Activated CD4-positive, alpha-beta T cell treated with anti-CD3 and anti-CD28 coated beads for 48 hours (primary cell): ENCODE results near the gene CASP5.
"Not testable (repeated sequence)": the region's sequence is repeated elsewhere in the genome, so short reads cannot be mapped to it uniquely, and the experiment has no call there.

ENCODE experiments used
- DNase-seq: peaks from one replicate; pipeline ENCODE4 v3.0.0-alpha.2; 2020

Gene CASP5

DNA sequence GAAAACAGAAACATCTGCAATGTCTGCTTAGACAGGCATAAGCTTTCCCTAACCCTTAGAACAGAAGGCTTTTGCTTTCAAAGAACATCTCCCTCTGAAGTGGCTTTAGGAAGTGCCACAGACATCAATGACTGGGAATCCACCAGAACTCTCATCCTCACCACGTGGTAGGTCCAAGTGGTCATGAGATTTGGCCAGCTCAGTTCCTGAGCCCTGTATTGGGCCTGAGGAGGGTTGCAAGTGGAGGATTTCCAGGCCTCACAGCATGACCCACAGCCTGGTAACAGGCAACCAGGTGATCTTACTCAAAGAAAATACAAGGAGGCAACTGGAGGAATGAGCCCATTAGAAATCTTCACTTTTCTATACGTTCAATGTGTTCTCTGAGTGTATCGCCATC is 10.4 kb upstream of the CASP5 start:
- DNase-seq, result no peak

DNA sequence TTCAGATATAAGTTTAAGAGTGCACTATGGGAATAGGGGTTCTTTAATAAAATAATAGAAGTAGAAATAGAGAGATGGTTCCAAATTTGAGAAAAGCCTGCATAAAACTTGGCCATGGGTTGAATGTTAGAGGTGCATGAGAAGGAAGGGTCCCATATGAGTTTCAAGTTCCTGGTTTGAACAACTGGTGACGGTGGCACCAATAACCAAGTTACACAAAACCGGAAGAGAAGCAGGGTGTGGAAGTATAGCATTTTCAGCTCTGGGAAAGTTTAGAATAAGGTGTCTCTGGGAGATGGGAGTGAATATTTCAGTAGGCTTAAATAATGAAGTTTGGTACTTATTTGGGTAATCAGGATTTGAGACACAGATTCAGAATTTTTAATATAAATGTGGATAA is 9.5 kb upstream of the CASP5 start:
- no peak for DNase-seq

DNA sequence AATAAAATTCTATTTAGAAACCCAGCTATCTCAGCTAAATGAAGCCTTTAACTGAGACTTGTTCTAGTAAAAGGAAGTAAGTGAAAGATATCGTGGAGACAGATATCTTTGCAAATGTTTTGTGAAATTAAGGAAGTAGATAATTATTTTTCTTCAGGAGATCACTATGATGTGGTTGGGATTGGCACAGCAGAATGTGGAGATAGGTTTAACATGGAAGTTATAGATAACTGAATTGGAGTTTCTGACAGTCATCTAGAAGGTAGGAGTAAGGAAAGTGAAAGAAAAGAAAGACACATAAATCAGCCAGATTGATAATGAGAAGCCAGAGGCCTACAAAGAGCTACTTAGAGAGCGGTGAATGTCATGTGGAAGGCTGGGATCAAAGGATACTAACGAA is 4.7 kb upstream of the CASP5 start:
- no peak for DNase-seq

DNA sequence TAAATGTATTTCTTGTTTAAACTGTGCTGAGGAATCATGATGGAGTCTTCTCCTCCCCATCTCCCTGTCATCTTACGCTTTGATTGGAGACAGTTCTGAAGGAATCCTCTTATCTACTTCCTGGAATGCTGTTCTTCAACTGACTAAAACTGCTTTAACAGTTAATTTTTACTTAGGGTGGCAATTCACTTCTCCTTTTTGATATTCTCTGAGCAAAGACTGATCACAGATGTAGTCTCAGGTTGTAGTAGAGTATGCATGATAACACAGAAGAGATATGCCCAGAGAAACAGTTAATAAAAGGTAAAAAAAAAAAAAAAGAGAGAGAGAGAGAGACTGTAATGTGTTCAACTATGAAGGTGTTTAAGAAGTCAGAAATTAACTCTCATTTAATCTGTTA is 1.4 kb upstream of the CASP5 start:
- DNase-seq, result no peak

DNA sequence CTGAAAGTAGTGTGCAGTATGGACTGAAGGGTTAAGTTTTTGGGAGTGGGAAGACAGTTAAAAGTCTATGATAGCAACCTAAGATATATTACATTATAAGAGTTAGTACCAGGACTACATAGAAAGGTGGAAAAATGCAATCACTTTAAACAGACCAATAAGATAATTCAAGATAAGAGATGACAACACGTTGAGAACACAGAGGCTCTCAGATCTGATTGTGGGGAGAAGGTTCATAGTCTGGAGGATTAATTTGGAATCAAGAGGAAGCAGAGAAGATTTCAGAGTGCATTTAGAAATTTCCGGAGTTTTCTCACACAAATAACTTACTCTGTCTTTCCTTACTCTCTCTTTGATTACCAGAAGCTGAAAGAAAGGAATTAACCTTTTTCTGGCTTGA is 441 bp downstream of the CASP5 start:
- DNase-seq, result no peak

DNA sequence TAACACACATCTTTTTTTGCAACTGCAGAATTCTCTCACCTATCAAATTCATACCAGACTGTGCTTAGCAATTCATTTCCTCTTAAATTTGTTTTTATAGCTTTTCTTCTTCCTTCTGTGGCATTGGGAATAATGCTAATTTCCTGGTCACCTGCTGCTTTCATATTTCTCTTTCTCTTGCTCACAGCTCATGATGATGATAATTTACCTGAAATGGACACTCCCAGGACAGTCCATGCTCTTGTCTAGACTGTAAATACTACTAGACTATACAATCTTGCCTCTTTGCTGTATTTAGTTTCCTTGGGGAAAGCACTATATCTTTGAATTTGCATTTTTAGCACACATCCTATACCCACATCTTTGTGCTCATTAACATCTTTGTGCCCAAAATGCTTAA is 15.5 kb downstream of the CASP5 start:
- no peak for DNase-seq

DNA sequence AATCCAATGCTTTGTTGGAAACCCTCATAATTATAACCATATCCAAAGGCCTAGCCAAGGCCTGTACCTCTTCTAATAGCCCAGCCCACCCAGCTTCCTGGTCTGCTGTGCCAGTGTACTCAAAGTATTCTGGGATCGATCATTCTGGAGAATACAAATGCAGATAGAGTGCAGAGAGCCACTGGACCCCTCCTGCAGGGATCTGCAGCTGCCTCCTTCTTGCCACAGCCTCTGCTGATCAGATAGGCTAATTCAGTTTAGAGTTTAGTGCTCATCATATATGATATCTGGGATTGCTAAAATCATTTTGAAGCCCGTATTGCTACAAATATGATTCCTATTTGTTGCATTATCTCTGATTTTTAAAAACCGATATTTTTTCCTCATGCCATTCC is 17.5 kb downstream of the CASP5 start:
- no peak for DNase-seq

DNA sequence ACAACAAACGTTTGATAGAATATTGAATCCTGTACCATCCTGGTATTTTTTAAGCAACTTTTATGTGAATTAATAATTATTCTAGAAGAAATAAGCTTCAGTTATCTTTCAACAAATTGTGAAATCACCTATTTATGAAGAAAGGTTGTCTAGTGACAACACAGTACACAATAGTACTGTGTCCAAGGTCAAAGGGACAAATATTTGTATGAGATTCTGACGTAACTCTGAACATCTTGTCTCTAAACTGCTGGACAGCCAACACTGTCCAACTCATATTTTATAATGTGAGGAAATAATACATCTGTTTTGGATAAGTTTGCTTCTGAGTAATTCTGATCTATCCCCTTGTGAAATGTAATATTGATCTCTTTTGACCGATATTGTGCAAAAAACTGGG is 18.9 kb downstream of the CASP5 start:
- no peak for DNase-seq

DNA sequence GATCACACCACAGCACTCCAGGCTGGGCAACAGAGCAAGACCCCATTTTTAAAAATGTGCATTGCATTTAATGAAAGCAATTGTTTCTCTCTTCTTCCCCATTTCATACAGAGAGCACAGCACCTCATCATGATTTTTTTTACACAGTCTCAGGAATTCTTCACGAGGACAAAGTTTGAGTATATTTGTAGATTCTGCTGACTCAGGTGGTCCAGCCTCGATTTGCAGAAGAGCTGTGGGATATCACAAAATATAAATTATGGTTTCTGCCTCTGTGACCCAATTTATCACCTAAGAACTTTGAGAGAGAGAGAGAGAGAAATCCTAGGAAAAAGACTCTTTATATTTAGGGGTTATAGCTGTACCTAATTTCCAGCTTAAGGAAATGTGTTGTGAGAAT is 19.8 kb downstream of the CASP5 start:
- DNase-seq, result no peak

DNA sequence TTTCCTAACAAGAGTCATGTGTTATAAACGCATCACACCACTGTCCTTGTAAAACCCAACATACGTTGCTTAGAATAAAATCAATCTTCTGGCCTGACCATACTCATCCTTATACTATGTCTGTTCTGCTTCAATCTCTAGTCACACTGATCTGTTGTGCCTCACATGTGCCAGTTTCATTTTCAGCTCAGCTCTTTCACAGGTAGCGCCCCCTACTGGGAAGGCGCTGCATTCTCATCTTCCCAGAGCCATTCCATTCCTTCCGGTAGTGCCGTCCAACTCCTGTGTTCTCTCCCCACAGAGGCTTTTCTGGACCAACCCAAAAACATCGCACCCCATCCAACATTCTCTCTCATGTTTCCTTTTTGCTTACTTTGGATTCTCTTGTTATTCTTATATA is 22.2 kb downstream of the CASP5 start:
- peak; percentile 68 for DNase-seq

DNA sequence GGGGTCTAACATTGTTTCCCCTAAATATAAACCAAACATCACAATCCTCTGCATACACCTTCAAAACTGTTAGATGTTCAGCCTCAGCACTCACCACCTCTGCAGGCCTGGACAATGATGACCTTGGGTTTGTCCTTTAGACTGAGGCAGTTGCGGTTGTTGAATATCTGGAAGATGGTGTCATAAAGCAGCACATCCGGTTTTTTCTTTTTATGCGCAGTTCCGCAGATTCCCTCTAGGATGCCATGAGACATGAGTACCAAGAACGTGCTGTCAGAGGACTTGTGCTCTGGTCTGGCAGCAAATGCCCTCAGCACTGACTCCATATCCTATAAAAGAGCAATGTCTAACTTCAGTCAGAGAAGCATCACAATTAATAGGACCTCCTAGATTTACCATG is 22.8 kb downstream of the CASP5 start:
- peak; percentile 24 for DNase-seq

DNA sequence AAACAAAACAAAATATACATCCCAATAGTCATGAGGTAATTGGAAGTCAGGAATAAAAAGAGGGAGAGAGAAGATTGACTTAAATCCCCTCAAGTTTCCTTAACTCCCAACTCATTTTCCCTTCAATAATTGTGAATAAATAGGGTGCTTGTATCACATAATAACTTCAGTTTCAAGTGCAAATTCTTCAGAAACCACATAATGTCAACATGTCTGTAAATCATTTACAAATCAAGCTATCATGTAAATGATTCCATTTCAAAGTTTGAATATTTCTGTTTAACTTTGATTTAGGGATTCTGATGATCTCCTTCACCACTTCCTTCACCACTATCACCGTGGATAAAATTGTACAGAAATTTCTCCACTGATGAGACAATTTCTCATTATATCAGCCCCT is 23.2 kb downstream of the CASP5 start:
- DNase-seq, result no peak

DNA sequence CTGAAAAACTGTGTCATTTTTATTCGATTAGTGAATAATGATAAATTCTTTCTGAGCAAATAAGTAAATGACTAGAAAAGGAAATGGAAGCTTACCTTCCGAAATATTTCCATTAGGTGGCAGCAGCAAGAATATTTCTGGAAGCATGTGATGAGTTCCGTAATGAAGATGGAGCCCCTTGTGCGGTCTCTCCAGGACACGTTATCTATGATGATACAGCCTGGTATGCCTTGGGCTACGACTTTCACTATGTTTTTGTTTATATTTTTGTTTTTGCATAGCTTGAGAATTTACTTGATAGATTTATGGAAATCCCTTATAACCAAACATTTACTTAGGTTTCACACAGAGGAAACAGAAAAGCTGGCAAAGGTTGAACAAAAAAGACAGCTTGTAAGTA is 25.7 kb downstream of the CASP5 start:
- no peak for DNase-seq

DNA sequence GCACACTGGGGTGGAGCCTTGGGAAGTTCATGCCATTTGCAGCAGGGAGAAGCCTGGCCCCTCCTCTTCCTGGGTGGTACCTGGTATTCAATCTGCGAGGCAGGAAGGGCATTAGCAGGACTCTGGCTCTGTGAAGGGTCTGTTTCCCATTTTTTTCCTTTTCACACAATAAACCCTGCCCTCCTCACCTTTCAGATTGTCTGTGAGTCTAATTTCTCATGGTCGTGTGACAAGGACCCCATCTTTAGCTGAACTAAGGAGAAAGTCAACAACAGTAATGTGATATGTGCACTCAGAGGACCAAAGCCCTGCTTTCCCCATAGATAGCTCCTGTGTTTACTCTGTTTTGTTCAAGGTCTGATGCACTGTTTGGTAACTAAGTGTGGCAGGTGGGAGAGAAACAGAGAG is 28.0 kb downstream of the CASP5 start:
- no peak for DNase-seq

DNA sequence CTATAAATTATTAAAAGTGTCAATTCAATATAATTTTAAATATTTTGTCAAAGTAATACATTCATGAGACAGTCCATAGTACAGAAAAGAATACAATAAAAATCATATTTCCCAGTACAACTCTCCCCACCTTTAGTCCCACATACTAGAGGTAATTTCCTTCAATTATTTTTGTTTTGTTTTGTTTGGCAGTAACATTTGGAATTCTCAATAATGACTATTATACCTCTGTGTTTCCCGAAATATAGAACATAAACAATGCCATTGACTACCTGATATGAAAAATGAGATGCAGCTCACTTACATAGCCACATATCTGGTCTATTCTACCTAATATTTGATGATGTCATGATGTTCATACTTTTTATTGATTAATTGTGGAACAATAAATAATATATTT is 30.2 kb downstream of the CASP5 start:
- no peak for DNase-seq

DNA sequence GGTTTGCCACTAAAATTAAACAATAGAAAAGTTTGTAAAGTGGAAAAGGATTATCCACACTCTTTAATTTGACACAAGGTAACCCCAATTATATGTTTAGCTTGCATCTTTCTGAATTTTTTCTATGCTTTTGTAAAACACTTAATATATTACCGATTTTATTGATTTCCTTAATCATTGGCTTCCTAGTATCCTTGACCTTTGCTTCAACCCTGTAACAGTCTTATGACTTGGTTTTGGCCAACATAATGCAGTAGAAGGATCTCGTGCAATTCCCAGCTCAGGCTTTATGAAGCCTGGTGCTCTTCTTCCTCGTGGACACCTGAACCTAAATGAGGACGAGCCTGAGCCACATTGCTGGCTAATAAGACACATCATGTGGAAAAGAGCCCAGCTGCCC is 31.0 kb downstream of the CASP5 start:
- no peak for DNase-seq

DNA sequence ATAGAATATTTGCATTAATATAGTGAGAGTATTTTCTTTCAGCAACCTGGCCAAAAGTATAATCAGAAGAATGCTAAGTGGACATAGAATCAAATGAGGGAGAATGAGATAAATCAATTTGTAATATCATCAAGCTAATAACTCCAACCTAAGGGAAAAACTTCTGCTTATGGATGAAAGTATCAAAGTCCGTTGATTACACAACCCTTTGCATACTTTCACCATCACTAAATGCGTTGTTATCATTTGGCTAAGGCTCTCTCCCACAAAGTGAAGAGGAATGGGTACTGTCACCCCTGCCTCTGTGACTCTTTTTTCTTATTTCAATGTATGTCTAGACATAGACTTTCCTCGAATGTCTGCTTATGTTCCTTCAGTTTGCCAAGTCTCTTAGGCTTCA is 38.2 kb downstream of the CASP5 start:
- no peak for DNase-seq

DNA sequence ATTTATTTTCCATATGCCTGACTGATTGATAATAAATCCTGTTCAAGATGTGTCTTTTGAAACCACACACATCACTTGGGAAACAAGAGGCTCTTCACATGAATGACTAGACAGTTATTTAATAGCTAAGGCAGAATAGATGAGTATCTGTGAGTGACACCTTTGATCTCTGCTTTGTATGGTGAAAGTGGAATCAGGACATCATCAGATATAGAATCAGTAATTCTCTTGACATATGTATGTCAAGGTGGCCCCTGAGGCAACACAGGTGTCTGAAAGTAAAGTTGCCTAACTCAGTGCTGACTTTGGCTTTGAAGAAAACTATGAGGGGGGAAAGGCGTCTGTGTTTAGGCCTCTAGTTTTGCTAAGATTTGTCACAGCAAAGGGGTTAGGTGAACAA is 43.1 kb downstream of the CASP5 start:
- DNase-seq, result no peak

DNA sequence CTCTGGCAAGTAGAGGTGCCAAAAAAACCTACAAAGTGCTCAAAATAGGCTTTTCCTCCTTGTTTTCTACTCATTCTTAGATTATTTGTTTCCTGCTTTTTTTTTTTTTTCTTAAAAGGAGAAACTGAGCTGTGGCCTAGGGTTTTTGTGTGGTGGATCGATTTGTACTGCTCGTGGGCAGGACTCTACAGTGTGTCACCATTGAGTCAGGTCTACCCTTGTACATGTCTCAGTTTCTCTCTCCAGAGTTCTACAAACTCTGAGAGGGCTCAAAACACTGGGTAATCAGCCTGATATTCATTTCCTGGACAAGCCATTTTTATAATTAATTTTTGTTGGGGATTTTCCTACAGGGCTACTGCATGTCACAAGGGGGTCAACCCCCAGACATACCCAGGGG is 49.4 kb downstream of the CASP5 start:
- no peak for DNase-seq

DNA sequence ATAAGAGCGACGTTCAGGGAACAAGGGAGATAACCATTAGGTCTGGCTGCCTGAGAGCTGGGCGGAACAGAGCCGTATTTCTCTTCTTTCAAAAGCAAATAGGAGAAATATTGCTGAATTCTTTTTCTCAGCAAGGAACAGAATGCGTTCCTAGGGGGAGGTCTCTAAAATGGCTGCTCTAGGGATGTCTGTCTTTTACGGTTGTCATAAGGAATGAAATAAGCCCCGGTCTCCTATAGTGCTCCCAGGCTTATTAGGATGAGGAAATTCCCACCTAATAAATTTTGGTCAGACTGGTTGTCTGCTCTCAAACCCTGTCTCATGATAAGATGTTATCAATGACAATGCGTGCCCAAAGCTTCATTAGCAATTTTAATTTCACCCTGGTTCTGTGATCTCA is 50.0 kb downstream of the CASP5 start:
- DNase-seq, result not testable (repeated sequence)

DNA sequence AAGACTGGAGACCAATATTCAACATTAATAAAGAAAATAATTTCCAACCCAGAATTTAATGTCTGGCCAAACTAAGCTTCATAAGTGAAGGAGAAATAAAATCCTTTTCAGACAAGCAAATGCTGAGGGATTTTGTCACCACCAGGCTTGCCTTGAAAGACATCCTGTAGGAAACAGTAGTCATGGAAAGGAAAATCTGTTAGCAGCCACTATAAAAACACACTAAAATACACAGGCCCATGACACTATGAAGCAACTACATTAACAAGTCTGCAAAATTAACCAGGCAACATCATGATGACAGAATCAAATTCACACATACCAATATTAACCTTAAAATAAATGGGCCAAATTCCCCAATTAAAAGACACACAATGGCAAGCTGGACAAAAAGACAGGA is 52.2 kb downstream of the CASP5 start:
- DNase-seq, result no peak

DNA sequence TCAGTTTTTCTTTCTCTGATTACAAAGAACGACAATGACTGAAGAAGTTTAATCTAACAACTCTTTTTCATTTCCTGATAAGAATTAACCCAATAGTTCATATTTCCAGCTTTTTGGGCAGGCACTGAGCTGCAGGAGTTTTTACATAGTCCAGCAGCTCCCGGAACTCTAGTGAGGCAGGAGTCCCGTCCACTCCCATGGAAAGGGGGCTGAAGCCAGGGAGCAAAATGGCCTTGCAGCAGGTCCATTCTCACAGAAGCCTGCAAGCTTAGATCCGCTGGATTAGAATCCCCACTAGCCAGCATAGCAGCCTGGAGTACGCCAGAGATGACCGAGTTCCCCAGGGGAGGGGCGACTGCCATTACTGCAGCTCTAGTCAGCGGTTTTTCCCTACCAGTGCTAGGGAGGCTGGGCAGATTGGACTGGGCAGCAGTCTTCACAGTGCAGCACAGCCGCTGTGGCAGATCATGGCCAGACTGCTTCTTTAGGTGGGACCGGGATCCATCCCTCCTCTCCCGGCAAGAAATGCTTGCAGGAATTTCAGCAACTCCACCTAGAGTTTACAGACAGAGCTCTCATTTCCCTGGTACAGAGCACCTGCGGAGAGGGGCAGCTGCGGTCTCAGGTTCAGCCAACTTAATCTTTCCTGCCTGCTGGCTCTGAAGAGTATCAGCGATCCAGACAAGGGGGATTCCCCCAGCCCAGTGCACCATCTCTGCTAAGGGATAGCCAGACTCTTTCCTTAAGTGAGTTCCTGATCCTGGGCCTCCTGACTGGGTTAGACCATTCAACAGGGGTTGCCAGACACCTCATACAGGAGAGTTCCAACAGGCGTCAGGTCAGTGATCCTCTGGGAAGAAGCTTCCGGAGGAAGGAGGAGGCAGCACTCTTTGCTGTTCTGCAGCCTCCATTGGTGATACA is 53.9 kb downstream of the CASP5 start:
- DNase-seq, result no peak

DNA sequence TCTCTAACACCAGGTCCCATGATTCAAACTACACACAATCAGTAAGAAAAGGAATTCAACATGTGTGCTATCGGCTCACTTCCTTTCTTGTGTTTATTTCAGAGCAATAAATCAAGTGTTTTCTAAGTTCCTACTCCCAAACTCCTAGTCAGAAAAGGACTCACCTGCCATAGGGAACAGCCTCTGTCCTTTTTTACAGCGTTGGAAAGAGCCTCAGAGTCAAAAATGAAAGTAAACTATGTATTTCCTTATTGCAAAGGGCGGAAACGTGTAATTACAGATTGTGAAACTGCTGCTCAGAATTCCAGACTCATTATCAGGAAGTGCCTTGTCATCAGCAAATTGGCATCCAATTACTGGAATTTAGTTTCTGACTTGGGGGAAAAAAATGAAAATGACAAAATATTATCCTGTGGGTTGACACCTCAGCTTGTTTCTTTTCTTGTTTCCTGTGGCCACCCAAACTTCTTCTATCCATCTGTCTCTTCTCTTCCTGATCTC is 54.6 kb downstream of the CASP5 start, which contains the start of gene CASP4:
Gene CASP4, minus strand, starts transcription at position 220 of the 501 bp plus-strand sequence. Its CDS starts 49 bp downstream, at position 171.
- DNase-seq, result no peak

DNA sequence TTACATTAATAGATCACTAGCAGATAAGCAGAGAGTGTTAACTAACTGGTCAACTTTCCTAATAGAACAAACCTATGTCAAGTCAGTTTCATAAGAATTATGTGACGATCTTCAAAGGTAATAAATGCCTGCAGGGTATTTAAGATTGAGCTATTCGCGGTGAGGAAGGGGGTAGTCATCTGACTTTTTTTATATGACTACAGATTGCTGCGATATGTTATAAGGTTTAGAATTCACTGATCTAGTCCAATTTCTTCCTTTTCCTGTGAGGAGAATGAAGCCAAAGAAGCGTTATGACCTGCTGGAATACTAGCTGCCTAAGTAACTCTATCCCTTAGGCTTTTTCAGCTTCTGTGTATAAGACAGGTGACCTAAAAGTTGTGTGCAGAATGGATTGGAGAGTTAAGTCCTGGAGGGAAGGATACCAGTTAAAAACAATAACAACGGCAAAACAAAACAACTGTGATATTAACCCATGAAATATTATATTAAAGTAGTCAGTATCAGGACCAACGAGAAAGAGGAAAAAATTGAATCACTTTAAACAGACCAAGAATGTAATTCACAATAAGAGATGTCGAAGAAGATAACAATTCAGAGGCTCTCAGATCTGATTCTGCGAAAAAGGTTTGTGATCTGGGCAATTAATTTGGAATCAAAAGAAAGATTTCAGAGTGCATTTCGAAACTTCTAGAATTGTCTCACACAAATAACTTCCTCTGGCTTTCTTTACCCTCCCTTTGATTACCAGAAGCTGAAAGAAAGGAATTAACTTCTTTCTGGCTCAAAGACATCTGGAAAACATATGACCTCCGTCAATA is 55.2 kb downstream of the CASP5 start:
- DNase-seq, result no peak
